Measurements from ENCODE around the gene CCDC12. TPM values are rescaled to one million over a fixed set of nuclear protein-coding genes. Genes with fewer than 3 reads are reported as not detected.
A peak's percentile ranks its signal among the peaks of the same experiment; 100 is the strongest.

The CCDC12 gene
- total and polyA plus RNA-seq, 2 donors (not counting 1 experiment from before 2014, with no cell fraction given): 84.0 to 97.3 TPM

DNA sequence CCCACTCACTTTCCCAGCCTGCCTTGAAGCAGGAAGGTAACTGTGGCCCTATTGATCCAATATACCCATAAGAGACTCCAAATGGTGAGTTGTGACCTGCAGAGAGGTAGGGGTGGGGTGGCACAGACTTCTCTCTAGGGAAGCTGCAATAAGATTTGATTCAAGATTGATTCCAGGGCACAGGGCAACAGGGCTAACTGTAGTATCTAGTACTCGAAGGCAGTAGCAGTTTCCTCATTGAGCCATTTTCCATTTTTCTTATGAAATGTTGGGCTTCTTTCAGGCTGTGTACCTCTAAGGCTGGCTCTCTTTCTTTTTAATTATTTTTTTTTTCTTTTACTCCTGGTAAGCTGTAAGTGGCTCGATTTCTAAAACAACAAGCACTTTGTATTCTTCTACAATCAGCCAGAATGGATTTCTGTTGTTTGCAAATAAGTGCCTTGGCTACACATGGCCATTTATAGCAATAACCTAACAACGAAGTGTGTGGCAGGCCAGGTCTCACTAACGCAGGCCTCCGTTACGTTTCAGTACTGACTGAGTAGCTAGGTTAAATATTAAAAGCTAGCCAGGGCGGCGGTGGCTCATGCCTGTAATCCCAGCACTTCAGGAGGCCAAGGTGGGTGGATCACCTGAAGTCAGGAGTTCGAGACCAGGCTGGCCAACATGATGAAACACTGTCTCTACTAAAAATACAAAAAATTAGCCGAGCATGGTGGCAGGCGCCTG lies 19.3 kb downstream of the CCDC12 start:
- Mint-ChIP-seq H3K27ac (peak overlapping the region; percentile 37), H3K4me1 (peaks cover 92% of the 10 kb centered on the region), H3K27me3 (no peaks in the 10 kb centered on the region), H3K9me3 (ENCODE audit: insufficient read depth) (no peaks in the 10 kb centered on the region), H3K4me3 (no peak overlapping the region)
- intact Hi-C loops (cut with micrococcal nuclease): no loop called here
- Histone ChIP-seq H3K79me2 (ENCODE audit: control insufficient read depth, insufficient read depth, low read length) (peaks cover 100% of the 10 kb centered on the region), H3K4me2 (replicated peaks; ENCODE audit: low read depth, low read length, poor library complexity, severe bottlenecking) (peak overlapping the region; percentile 14), H3K4me3 (ENCODE audit: control extremely low read depth in 1 of 5, extremely low read depth in 1 of 5, insufficient read depth in 1 of 5, low read depth in 2 of 5, low read length in 4 of 5) (no peak overlapping the region), H3K9me3 (ENCODE audit: control extremely low read depth in 1 of 3, control insufficient read depth in 2 of 3, insufficient read depth in 1 of 3, low read length in 2 of 3) (no peaks in the 10 kb centered on the region), H3K36me3 (replicated peaks in 1 of 2; ENCODE audit: control extremely low read depth in 1 of 2, control insufficient read depth in 1 of 2, extremely low read depth in 1 of 2, insufficient read depth in 2 of 2, low read length in 1 of 2) (peaks cover 0 to 19% of the 10 kb centered on the region in 2 experiments), H3K27ac (ENCODE audit: low read length in 2 of 2) (peak overlapping the region in 1 of 2 donors; percentile 34), H3K4me1 (ENCODE audit: control insufficient read depth in 2 of 2, insufficient read depth in 2 of 2, low read length in 2 of 2) (peaks cover 83 to 89% of the 10 kb centered on the region in 2 donors), H3K27me3 (replicated peaks in 1 of 4; ENCODE audit: control extremely low read depth in 1 of 4, control insufficient read depth in 3 of 4, insufficient read depth in 4 of 4, low read length in 3 of 4) (no peaks in the 10 kb centered on the region), H2AFZ (ENCODE audit: insufficient read depth, low read depth, low read length, poor library complexity, severe bottlenecking) (no peak overlapping the region), H3K9ac (ENCODE audit: low read length) (no peak overlapping the region), H4K20me1 (ENCODE audit: control insufficient read depth, insufficient read depth, low read length, poor library complexity, severe bottlenecking) (peaks cover 99% of the 10 kb centered on the region)
- 100% methylated on average over 2 of the region's 11 CpGs for WGBS (ENCODE audit: insufficient coverage)
- ATAC-seq (ENCODE audit: low read depth) (no peak), DNase-seq (no peak)
- TF ChIP-seq EZH2 (IDR thresholded peaks at IDR 0.05; ENCODE audit: borderline replicate concordance, insufficient read depth, low read depth, low read length, poor library complexity, severe bottlenecking): no peak
- TF ChIP-seq, protein P1, sequence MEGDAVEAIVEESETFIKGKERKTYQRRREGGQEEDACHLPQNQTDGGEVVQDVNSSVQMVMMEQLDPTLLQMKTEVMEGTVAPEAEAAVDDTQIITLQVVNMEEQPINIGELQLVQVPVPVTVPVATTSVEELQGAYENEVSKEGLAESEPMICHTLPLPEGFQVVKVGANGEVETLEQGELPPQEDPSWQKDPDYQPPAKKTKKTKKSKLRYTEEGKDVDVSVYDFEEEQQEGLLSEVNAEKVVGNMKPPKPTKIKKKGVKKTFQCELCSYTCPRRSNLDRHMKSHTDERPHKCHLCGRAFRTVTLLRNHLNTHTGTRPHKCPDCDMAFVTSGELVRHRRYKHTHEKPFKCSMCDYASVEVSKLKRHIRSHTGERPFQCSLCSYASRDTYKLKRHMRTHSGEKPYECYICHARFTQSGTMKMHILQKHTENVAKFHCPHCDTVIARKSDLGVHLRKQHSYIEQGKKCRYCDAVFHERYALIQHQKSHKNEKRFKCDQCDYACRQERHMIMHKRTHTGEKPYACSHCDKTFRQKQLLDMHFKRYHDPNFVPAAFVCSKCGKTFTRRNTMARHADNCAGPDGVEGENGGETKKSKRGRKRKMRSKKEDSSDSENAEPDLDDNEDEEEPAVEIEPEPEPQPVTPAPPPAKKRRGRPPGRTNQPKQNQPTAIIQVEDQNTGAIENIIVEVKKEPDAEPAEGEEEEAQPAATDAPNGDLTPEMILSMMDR (IDR thresholded peaks at IDR 0.05): no peak
- POLR2A ChIA-PET: interaction anchor here (1.0 kb wide), 1 partner anchor 22 kb away, joined by 3 read pairs; the partner anchor contains the start of gene NBEAL2
- CTCF ChIA-PET: interaction anchor here (0.6 to 2.3 kb wide), 3 partner anchors 27 to 1335 kb away, joined by 3 to 9 read pairs (median 5); no protein-coding TSS in a partner anchor

DNA sequence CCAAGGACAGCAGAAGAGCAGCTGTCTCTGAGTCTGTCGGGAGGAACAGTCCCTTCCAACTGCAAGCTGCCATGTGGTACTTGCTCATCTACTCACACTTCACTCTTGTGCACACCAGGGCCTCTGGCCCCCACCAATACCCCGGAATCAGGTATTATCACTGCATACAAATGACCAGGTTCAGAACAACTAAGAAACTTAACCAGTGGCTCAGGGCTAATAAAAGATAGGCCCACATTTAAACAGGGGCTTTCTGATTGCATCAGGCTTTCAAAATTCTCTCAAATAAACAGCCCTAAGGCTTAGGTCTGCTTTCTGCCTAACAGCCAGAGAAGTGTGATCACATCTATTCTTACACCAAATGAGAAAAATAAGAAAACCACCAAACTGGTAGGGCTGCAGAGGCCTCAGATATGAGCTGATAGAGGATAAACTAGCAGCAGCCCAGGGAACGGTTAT lies 20.7 kb downstream of the CCDC12 start:
- Histone ChIP-seq H2AFZ (ENCODE audit: insufficient read depth, low read depth, low read length, poor library complexity, severe bottlenecking) (no peak overlapping the region), H3K9ac (ENCODE audit: low read length) (no peak overlapping the region), H3K36me3 (replicated peaks in 1 of 2; ENCODE audit: control extremely low read depth in 1 of 2, control insufficient read depth in 1 of 2, extremely low read depth in 1 of 2, insufficient read depth in 2 of 2, low read length in 1 of 2) (peaks cover 0 to 17% of the 10 kb centered on the region in 2 experiments), H3K79me2 (ENCODE audit: control insufficient read depth, insufficient read depth, low read length) (peaks cover 97% of the 10 kb centered on the region), H3K27me3 (replicated peaks in 1 of 4; ENCODE audit: control extremely low read depth in 1 of 4, control insufficient read depth in 3 of 4, insufficient read depth in 4 of 4, low read length in 3 of 4) (no peaks in the 10 kb centered on the region), H3K9me3 (ENCODE audit: control extremely low read depth in 1 of 3, control insufficient read depth in 2 of 3, insufficient read depth in 1 of 3, low read length in 2 of 3) (no peaks in the 10 kb centered on the region), H3K4me1 (ENCODE audit: control insufficient read depth in 2 of 2, insufficient read depth in 2 of 2, low read length in 2 of 2) (peaks cover 78 to 89% of the 10 kb centered on the region in 2 donors), H4K20me1 (ENCODE audit: control insufficient read depth, insufficient read depth, low read length, poor library complexity, severe bottlenecking) (peaks cover 94% of the 10 kb centered on the region), H3K4me3 (ENCODE audit: control extremely low read depth in 1 of 5, extremely low read depth in 1 of 5, insufficient read depth in 1 of 5, low read depth in 2 of 5, low read length in 4 of 5) (no peak overlapping the region), H3K27ac (ENCODE audit: low read length in 2 of 2) (peak overlapping the region in 1 of 2 donors; percentile 83), H3K4me2 (replicated peaks; ENCODE audit: low read depth, low read length, poor library complexity, severe bottlenecking) (peak overlapping the region; percentile 16)
- ChIA-PET POLR2A (interaction anchor here (0.6 to 0.8 kb wide), 2 partner anchors 17 to 28 kb away, joined by 3 read pairs; no protein-coding TSS in a partner anchor), CTCF (interaction anchor here (0.6 to 1.3 kb wide), 2 partner anchors 14 to 17 kb away, joined by 3 to 4 read pairs; no protein-coding TSS in a partner anchor)
- 61% methylated on average over 3 of the region's 3 CpGs for WGBS (ENCODE audit: insufficient coverage)
- Mint-ChIP-seq H3K4me1 (peaks cover 91% of the 10 kb centered on the region), H3K4me3 (peak overlapping the region; percentile 32), H3K27ac (peak overlapping the region; percentile 77), H3K27me3 (no peaks in the 10 kb centered on the region), H3K9me3 (ENCODE audit: insufficient read depth) (no peaks in the 10 kb centered on the region)
- TF ChIP-seq, protein P1 (IDR thresholded peaks at IDR 0.05): no peak
- intact Hi-C loops (cut with micrococcal nuclease): no loop called here
- ATAC-seq (ENCODE audit: low read depth) (no peak), DNase-seq (no peak)

All from B cell (primary cell).